GM12872 (cell line): ENCODE measurements around the gene CDCP1.

ENCODE experiments used
- CTCF ChIP-seq: IDR thresholded peaks from 3 replicates; pipeline ENCODE4 v1.5.1; 2011; ENCODE audit warnings: low read depth, mild to moderate bottlenecking, low read length, moderate library complexity; ENCODE audit not compliant: insufficient read depth

Gene CDCP1

GRCh38 chr3:45185461-45185860, 39.3 kb upstream of the CDCP1 start:
- TF ChIP-seq CTCF, result no peak

- TF ChIP-seq CTCF, result no peak
These were observed 38.9 kb upstream of the CDCP1 start for GRCh38 chr3:45185052-45185451.

- no peak for TF ChIP-seq CTCF
These were observed 37.7 kb upstream of the CDCP1 start for GRCh38 chr3:45183872-45184262.

- no peak for TF ChIP-seq CTCF
These were observed 37.0 kb upstream of the CDCP1 start for GRCh38 chr3:45182915-45183871.

GRCh38 chr3:45181496-45181895, 35.3 kb upstream of the CDCP1 start:
- no peak for TF ChIP-seq CTCF

GRCh38 chr3:45180899-45181298, 34.7 kb upstream of the CDCP1 start:
- no peak for TF ChIP-seq CTCF

- TF ChIP-seq CTCF, result no peak
These were observed 33.9 kb upstream of the CDCP1 start for GRCh38 chr3:45180051-45180450.
